HG02798 (cell line): ENCODE results near the gene RYR2.
"Not testable (repeated sequence)": the region's sequence is repeated elsewhere in the genome, so short reads cannot be mapped to it uniquely, and the experiment has no call there.

Experiments used
- ATAC-seq: cut with Tn5 transposase; IDR thresholded peaks from one replicate; pipeline ENCODE4 v1.9.1; 2021; ENCODE audit warnings: mild to moderate bottlenecking; ENCODE audit not compliant: unreplicated experiment, poor library complexity

RYR2 gene

GRCh38 chr1:237232501-237232900 lies 190.5 kb downstream of the RYR2 start:
- no peak for ATAC-seq

- ATAC-seq, result no peak
Measured at GRCh38 chr1:237235091-237235490, 193.1 kb downstream of the RYR2 start.

GRCh38 chr1:237237721-237238120 lies 195.7 kb downstream of the RYR2 start:
- no peak for ATAC-seq

- no peak for ATAC-seq
Measured at GRCh38 chr1:237239248-237239647, 197.3 kb downstream of the RYR2 start.

- no peak for ATAC-seq
Measured at GRCh38 chr1:237241038-237241437, 199.1 kb downstream of the RYR2 start.

GRCh38 chr1:237244778-237245177 lies 202.8 kb downstream of the RYR2 start:
- ATAC-seq, result no peak

- no peak for ATAC-seq
Measured at GRCh38 chr1:237247442-237247841, 205.5 kb downstream of the RYR2 start.

- ATAC-seq, result no peak
Measured at GRCh38 chr1:237249120-237249519, 207.1 kb downstream of the RYR2 start.

GRCh38 chr1:237250055-237250454 lies 208.1 kb downstream of the RYR2 start:
- ATAC-seq, result no peak

- ATAC-seq, result no peak
Measured at GRCh38 chr1:237255071-237255470, 213.1 kb downstream of the RYR2 start.

- ATAC-seq, result no peak
Measured at GRCh38 chr1:237258871-237259270, 216.9 kb downstream of the RYR2 start.

GRCh38 chr1:237261198-237261597 lies 219.2 kb downstream of the RYR2 start:
- no peak for ATAC-seq

GRCh38 chr1:237267743-237268142 lies 225.8 kb downstream of the RYR2 start:
- ATAC-seq, result no peak

GRCh38 chr1:237269938-237270337 lies 228.0 kb downstream of the RYR2 start:
- ATAC-seq, result no peak

- no peak for ATAC-seq
Measured at GRCh38 chr1:237270353-237270752, 228.4 kb downstream of the RYR2 start.

- ATAC-seq, result not testable (repeated sequence)
Measured at GRCh38 chr1:237277994-237278393, 236.0 kb downstream of the RYR2 start.

GRCh38 chr1:237279629-237280028 lies 237.6 kb downstream of the RYR2 start:
- ATAC-seq, result no peak

- no peak for ATAC-seq
Measured at GRCh38 chr1:237281481-237281880, 239.5 kb downstream of the RYR2 start.

GRCh38 chr1:237282208-237282783 lies 240.3 kb downstream of the RYR2 start:
- no peak for ATAC-seq

- ATAC-seq, result no peak
Measured at GRCh38 chr1:237287876-237288521, 246.0 kb downstream of the RYR2 start.

- ATAC-seq, result no peak
Measured at GRCh38 chr1:237293804-237294203, 251.8 kb downstream of the RYR2 start.

- no peak for ATAC-seq
Measured at GRCh38 chr1:237296861-237297260, 254.9 kb downstream of the RYR2 start.
